Measurements from ENCODE around the gene MTMR11. TPM values are rescaled to one million over a fixed set of nuclear protein-coding genes. Genes with fewer than 3 reads are reported as not detected.
"Not testable (repeated sequence)": the region's sequence is repeated elsewhere in the genome, so short reads cannot be mapped to it uniquely, and the experiment has no call there.

MTMR11 gene
- total RNA-seq, 2 experiments from 2014 or later = 0.49 to 0.70 TPM

- intact Hi-C loops (cut with DNase I, micrococcal nuclease) = loop anchor here (1.0 to 2.0 kb wide), 4 partner anchors 11 to 162 kb away; partner anchors contain the start of genes BOLA1 (in 2 of the 2) and SF3B4 (in 2 of the 2)
Measured at GRCh38 chr1:149888247-149888998, 48.3 kb downstream of the MTMR11 start.

GRCh38 chr1:149887456-149888246 is 49.0 kb downstream of the MTMR11 start:
- no peaks in the 10 kb centered on the region for H3K27me3 Mint-ChIP-seq
- Histone ChIP-seq H3K4me3 (ENCODE audit: low read length) (peak overlapping the region; percentile 87), H3K27me3 (ENCODE audit: control insufficient read depth in 1 of 2, insufficient read depth in 2 of 2, low read length in 2 of 2) (no peaks in the 10 kb centered on the region), H3K9me3 (ENCODE audit: control insufficient read depth in 1 of 2, insufficient read depth in 1 of 2, low read length in 2 of 2) (peaks cover 0 to 3% of the 10 kb centered on the region in 2 experiments), H3K36me3 (ENCODE audit: insufficient read depth, low read length) (no peaks in the 10 kb centered on the region), H3K4me1 (ENCODE audit: insufficient read depth, low read length) (peaks cover 31% of the 10 kb centered on the region), H3K27ac (ENCODE audit: low read depth in 1 of 2, low read length in 2 of 2) (peak overlapping the region; percentile 91 to 96)
- POLR2A ChIA-PET = interaction anchor here (0.6 to 6.7 kb wide), 60 partner anchors 8 to 1394 kb away, joined by 3 to 259 read pairs (median 7); partner anchors contain the start of genes ANP32E, APH1A, BOLA1 and CERS2
- no peak overlapping the region for H3K4me3 Mint-ChIP-seq
- DNase-seq (peak; percentile 47 to 98 (median 70)), ATAC-seq (ENCODE audit: poor library complexity) (peak; percentile 65)
- no peaks in the 10 kb centered on the region for H3K9me3 Mint-ChIP-seq
- no peak for TF ChIP-seq CTCF (IDR thresholded peaks at IDR 0.05)
- intact Hi-C loops (cut with DNase I, micrococcal nuclease) = loop anchor here (1.0 to 2.0 kb wide), 4 partner anchors 12 to 163 kb away; partner anchors contain the start of genes BOLA1 (in 2 of the 2) and SF3B4 (in 2 of the 2)
- H3K4me1 Mint-ChIP-seq (ENCODE audit: low read depth) = no peaks in the 10 kb centered on the region
- CTCF ChIA-PET = interaction anchor here (1.2 to 1.8 kb wide), 6 partner anchors 9 to 299 kb away, joined by 3 to 6 read pairs (median 4); partner anchors contain the start of gene BOLA1
- H3K36me3 Mint-ChIP-seq (ENCODE audit: low read depth) = no peaks in the 10 kb centered on the region
- no peak overlapping the region for H3K27ac Mint-ChIP-seq

More at GRCh38 chr1:149888247-149888998, 48.3 kb downstream of the MTMR11 start:
- Mint-ChIP-seq H3K36me3 (ENCODE audit: low read depth) (no peaks in the 10 kb centered on the region), H3K27me3 (no peaks in the 10 kb centered on the region), H3K4me1 (ENCODE audit: low read depth) (no peaks in the 10 kb centered on the region), H3K9me3 (no peaks in the 10 kb centered on the region), H3K27ac (no peak overlapping the region), H3K4me3 (no peak overlapping the region)
- peak overlapping the region; percentile 87 for H3K4me3 ChIP-seq (ENCODE audit: low read length)
- peak overlapping the region; percentile 91 to 96 for H3K27ac ChIP-seq (ENCODE audit: low read depth in 1 of 2, low read length in 2 of 2)
- DNase-seq (peak in 13 of 14 experiments; percentile 45 to 87 (median 62)), ATAC-seq (ENCODE audit: poor library complexity) (peak; percentile 5)
- no peaks in the 10 kb centered on the region for H3K27me3 ChIP-seq (ENCODE audit: control insufficient read depth in 1 of 2, insufficient read depth in 2 of 2, low read length in 2 of 2)
- CTCF ChIA-PET = interaction anchor here (0.7 to 1.7 kb wide), 9 partner anchors 9 to 299 kb away, joined by 3 to 7 read pairs (median 4); partner anchors contain the start of gene BOLA1
- H3K4me1 ChIP-seq (ENCODE audit: insufficient read depth, low read length) = peaks cover 31% of the 10 kb centered on the region
- POLR2A ChIA-PET = interaction anchor here (0.6 to 6.7 kb wide), 51 partner anchors 7 to 1393 kb away, joined by 3 to 259 read pairs (median 10); partner anchors contain the start of genes ANP32E, APH1A, BOLA1 and CIART
- peak; percentile 60 for TF ChIP-seq CTCF (IDR thresholded peaks at IDR 0.05)
- H3K36me3 ChIP-seq (ENCODE audit: insufficient read depth, low read length) = no peaks in the 10 kb centered on the region
- peaks cover 0 to 3% of the 10 kb centered on the region in 2 experiments for H3K9me3 ChIP-seq (ENCODE audit: control insufficient read depth in 1 of 2, insufficient read depth in 1 of 2, low read length in 2 of 2)

DNA sequence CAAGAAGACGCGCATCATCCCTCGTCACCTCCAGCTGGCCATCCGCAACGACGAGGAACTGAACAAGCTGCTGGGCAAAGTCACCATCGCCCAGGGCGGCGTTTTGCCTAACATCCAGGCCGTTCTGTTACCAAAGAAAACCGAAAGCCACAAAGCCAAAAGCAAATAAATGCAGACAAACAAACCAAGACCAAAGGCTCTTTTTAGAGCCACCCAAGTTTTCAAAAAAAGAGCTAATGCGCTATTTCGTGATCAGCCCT is 49.6 kb downstream of the MTMR11 start:
- H3K4me1 Mint-ChIP-seq (ENCODE audit: low read depth); H3K27ac Mint-ChIP-seq; H3K27me3 ChIP-seq (ENCODE audit: control insufficient read depth in 1 of 2, insufficient read depth in 2 of 2, low read length in 2 of 2); H3K27me3 Mint-ChIP-seq; DNase-seq; H3K36me3 Mint-ChIP-seq (ENCODE audit: low read depth); ATAC-seq (ENCODE audit: poor library complexity); H3K9me3 ChIP-seq (ENCODE audit: control insufficient read depth in 1 of 2, insufficient read depth in 1 of 2, low read length in 2 of 2); H3K4me3 Mint-ChIP-seq; intact Hi-C loops (cut with DNase I, micrococcal nuclease); H3K9me3 Mint-ChIP-seq; H3K36me3 ChIP-seq (ENCODE audit: insufficient read depth, low read length): not testable (repeated sequence)
- Histone ChIP-seq H3K27ac (ENCODE audit: low read depth in 1 of 2, low read length in 2 of 2) (peak overlapping the region; percentile 91 to 96), H3K4me3 (ENCODE audit: low read length) (peak overlapping the region; percentile 87), H3K4me1 (ENCODE audit: insufficient read depth, low read length) (peaks cover 31% of the 10 kb centered on the region)
- POLR2A ChIA-PET = interaction anchor here (0.6 to 6.7 kb wide), 49 partner anchors 7 to 1088 kb away, joined by 3 to 259 read pairs (median 11); partner anchors contain the start of genes ANP32E, APH1A, BOLA1 and CERS2
- CTCF ChIA-PET = interaction anchor here (1.2 to 1.8 kb wide), 3 partner anchors 13 to 43 kb away, joined by 4 to 5 read pairs (median 4); partner anchors contain the start of gene BOLA1

All from CD4-positive, alpha-beta T cell (primary cell).